CD8-positive, alpha-beta memory T cell (primary cell): ENCODE measurements around the gene IBA57. TPM values are rescaled to one million over a fixed set of nuclear protein-coding genes. Genes with fewer than 3 reads are reported as not detected.
"Not testable (repeated sequence)": the region's sequence is repeated elsewhere in the genome, so short reads cannot be mapped to it uniquely, and the experiment has no call there.

Experiments
- CTCF ChIA-PET: fragments of 350-600 bp; sonication (Branson Sonifier 250); formaldehyde crosslinking; loops from one replicate; lab custom pipeline; 2021; ENCODE audit warnings: antibody characterized with exemption; lab: Charles Lee
- POLR2A ChIA-PET: fragments of 350-600 bp; sonication (Branson Sonifier 250); formaldehyde crosslinking; loops from one replicate; lab custom pipeline; 2021; ENCODE audit warnings: antibody characterized with exemption; lab: Charles Lee
- DNase-seq, 5 donors: peaks; one replicate each; pipeline versions ENCODE4 v3.0.0 to v3.0.0-alpha.2; 2020 to 2022; ENCODE audit warnings: mixed read lengths in 1 of 5
- H3K27ac ChIP-seq: one replicate; pipeline ENCODE4 v1.7.0; 2013; ENCODE audit warnings: low read depth, mild to moderate bottlenecking, low read length, moderate library complexity
- H3K27me3 ChIP-seq: 2 replicates; pipeline ENCODE4 v1.7.0; 2013; ENCODE audit warnings: low read length, mild to moderate bottlenecking; ENCODE audit not compliant: insufficient read depth, poor library complexity, severe bottlenecking
- H3K36me3 ChIP-seq: 2 replicates; pipeline ENCODE4 v1.7.0; 2013; ENCODE audit warnings: mild to moderate bottlenecking, low read length, moderate library complexity; ENCODE audit not compliant: insufficient read depth
- H3K4me1 ChIP-seq: 2 replicates; pipeline ENCODE4 v1.7.0; 2013; ENCODE audit warnings: mild to moderate bottlenecking, low read length, moderate library complexity; ENCODE audit not compliant: insufficient read depth
- H3K4me3 ChIP-seq: 2 replicates; pipeline ENCODE4 v1.7.0; 2013; ENCODE audit warnings: mild to moderate bottlenecking, low read length
- H3K9me3 ChIP-seq: 2 replicates; pipeline ENCODE4 v1.7.0; 2013; ENCODE audit warnings: mild to moderate bottlenecking, low read length
- H3K27ac Mint-ChIP-seq, 8 donors: one replicate each; pipeline ENCODE4 v1.8.0; 2020 to 2021; ENCODE audit warnings: mixed read lengths in 8 of 8, mild to moderate bottlenecking in 6 of 8, inconsistent platforms in 3 of 8, moderate library complexity in 3 of 8
- H3K27me3 Mint-ChIP-seq, 2 donors: one replicate each; pipeline ENCODE4 v1.8.0; 2020 to 2021; ENCODE audit warnings: mixed read lengths in 2 of 2, mild to moderate bottlenecking in 1 of 2, moderate library complexity in 1 of 2
- H3K36me3 Mint-ChIP-seq, 3 donors: one replicate each; pipeline ENCODE4 v1.8.0; 2020 to 2021; ENCODE audit warnings: mixed read lengths in 3 of 3, inconsistent platforms in 1 of 3, mild to moderate bottlenecking in 1 of 3
- H3K4me1 Mint-ChIP-seq, 3 donors: one replicate each; pipeline ENCODE4 v1.8.0; 2020 to 2021; ENCODE audit warnings: mixed read lengths in 3 of 3, inconsistent platforms in 1 of 3, mild to moderate bottlenecking in 1 of 3
- H3K4me3 Mint-ChIP-seq, 7 donors: one replicate each; pipeline ENCODE4 v1.8.0; 2020 to 2021; ENCODE audit warnings: mixed read lengths in 7 of 7, mild to moderate bottlenecking in 6 of 7, moderate library complexity in 4 of 7, inconsistent platforms in 2 of 7
- H3K9me3 Mint-ChIP-seq, 5 donors: one replicate each; pipeline ENCODE4 v1.8.0; 2020 to 2022; ENCODE audit warnings: mixed read lengths in 5 of 5, mild to moderate bottlenecking in 3 of 5, moderate library complexity in 2 of 5, inconsistent platforms in 1 of 5
- polyA plus RNA-seq: library from polyadenylated mRNA; unstranded; fragments of 300-500 nt; fragmentation: Illumina TruSeq; gene quantifications from one replicate; pipeline ENCODE4 v1.2.3, GENCODE V29; 2021
- total RNA-seq, 2 experiments: library from RNA; stranded (reverse); gene quantifications; one replicate each; pipeline ENCODE4 v1.2.3, GENCODE V29; 2021

The IBA57 gene
- total and polyA plus RNA-seq, 3 experiments from 2014 or later, result 5.4 to 13.6 (median 12.6) TPM

DNA sequence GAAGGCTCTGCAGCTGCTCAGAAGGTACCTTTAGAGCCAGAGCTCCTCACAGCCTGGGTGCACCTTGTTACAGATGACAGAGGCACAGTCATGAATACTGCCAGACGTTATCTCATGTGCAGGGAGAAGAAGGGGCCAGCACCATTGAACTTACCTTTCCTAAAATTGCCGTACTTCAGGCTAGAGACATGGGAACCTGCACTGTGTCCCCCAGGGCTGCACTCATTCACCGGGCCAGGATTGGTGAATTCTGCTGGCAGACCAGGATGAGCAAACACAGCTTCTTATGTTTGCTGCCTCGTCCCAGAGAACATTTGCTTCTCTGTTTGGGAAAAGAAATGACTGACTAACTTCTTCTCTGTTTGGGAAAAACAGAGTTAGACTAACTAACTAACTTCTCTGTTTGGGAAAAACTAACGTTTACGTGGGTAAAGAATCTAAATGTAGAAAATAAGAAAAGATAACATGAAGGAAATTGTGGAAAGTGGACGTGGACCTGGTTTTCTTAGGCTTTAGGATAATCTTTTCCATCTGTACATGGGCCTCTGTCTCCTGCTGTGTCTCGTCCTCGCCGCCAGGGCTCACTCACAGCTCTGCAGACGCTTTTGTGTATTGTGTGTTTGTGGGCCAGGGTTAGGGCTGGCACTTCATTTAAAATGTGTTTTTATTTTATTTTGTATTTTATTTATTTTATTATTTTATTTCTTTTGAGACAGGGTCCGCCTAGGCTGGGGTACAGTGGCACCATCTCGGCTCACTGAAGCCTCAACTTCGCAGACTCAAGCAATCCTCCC lies 52.1 kb downstream of the IBA57 start:
- H3K36me3 ChIP-seq, result no peaks in the 10 kb centered on the region
- Mint-ChIP-seq H3K9me3 (no peaks in the 10 kb centered on the region), H3K27me3 (no peaks in the 10 kb centered on the region), H3K27ac (peak overlapping the region in 1 of 8 donors; percentile 87), H3K36me3 (peaks cover 7 to 52% (median 7%) of the 10 kb centered on the region in 3 donors), H3K4me1 (peaks cover 0 to 16% (median 4%) of the 10 kb centered on the region in 3 donors), H3K4me3 (peak overlapping the region in 1 of 7 donors; percentile 16)
- DNase-seq, result no peak
- ChIA-PET CTCF (no interaction called here), POLR2A (no interaction called here)
- no peaks in the 10 kb centered on the region for H3K4me1 ChIP-seq
- no peaks in the 10 kb centered on the region for H3K27me3 ChIP-seq
- no peak overlapping the region for H3K27ac ChIP-seq
- H3K4me3 ChIP-seq, result no peak overlapping the region
- H3K9me3 ChIP-seq, result no peaks in the 10 kb centered on the region

- ChIA-PET CTCF (interaction anchor here (1.4 kb wide), 1 partner anchor 53 kb away, joined by 3 read pairs; the partner anchor contains the start of gene IBA57), POLR2A (no interaction called here)
- Histone ChIP-seq H3K27ac (no peak overlapping the region), H3K4me1 (no peaks in the 10 kb centered on the region), H3K4me3 (no peak overlapping the region), H3K36me3 (no peaks in the 10 kb centered on the region), H3K9me3 (no peaks in the 10 kb centered on the region), H3K27me3 (no peaks in the 10 kb centered on the region)
- H3K9me3 Mint-ChIP-seq, result peaks cover 0 to 1% (median 0%) of the 10 kb centered on the region in 5 donors
- DNase-seq, result no peak
- H3K4me1 Mint-ChIP-seq, result peaks cover 0 to 13% (median 2%) of the 10 kb centered on the region in 3 donors
- no peaks in the 10 kb centered on the region for H3K27me3 Mint-ChIP-seq
- peak overlapping the region in 1 of 8 donors; percentile 59 for H3K27ac Mint-ChIP-seq
- H3K4me3 Mint-ChIP-seq, result no peak overlapping the region
- H3K36me3 Mint-ChIP-seq, result peaks cover 10 to 58% (median 14%) of the 10 kb centered on the region in 3 donors
These were observed 53.1 kb downstream of the IBA57 start for GRCh38 chr1:228218513-228219244.

DNA sequence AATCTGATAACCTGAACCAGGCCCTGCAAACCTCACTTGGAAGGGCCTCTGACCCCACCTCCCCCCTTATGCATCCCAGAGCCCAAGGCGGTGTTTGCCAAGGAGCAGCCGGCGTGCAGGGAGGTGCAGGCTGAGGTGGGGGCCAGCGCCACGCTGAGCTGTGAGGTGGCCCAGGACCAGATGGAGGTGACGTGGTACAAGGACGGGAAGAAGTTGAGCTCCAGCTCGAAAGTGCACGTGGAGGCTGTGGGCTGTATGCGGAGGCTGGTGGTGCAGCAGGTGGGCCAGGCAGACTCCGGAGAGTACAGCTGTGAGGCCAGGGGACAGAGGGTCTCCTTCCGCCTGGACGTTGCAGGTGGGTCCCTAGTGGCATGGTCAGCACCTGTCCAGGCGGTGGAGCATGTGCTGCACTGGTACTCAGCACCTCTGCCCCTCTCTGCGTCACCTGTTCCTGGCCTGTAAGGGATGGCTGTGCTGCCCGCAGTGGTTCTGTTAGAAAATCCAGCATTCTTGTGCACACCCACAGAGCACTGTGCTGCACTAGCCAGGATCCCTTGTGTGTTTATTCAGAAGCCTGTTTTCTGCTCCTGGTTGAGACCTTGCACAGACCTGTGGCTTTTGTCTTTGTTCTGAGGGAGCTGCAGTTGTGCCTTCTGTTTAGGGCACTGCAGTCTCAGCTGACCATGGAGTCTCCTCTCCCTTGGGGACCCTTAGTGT lies 53.8 kb downstream of the IBA57 start:
- POLR2A ChIA-PET, result interaction anchor here (0.6 kb wide), 1 partner anchor 288 kb away, joined by 4 read pairs; no protein-coding TSS in a partner anchor
- CTCF ChIA-PET, result interaction anchor here (1.4 kb wide), 2 partner anchors 54 to 88 kb away, joined by 3 read pairs; partner anchors contain the start of gene IBA57
- no peak for DNase-seq
- peaks cover 0 to 10% (median 2%) of the 10 kb centered on the region in 3 donors for H3K4me1 Mint-ChIP-seq
- H3K27me3 Mint-ChIP-seq, result no peaks in the 10 kb centered on the region
- H3K27ac Mint-ChIP-seq, result no peak overlapping the region
- peaks cover 0 to 3% (median 0%) of the 10 kb centered on the region in 5 donors for H3K9me3 Mint-ChIP-seq
- no peak overlapping the region for H3K4me3 ChIP-seq
- no peaks in the 10 kb centered on the region for H3K27me3 ChIP-seq
- no peak overlapping the region for H3K27ac ChIP-seq
- peaks cover 2% of the 10 kb centered on the region for H3K36me3 ChIP-seq
- H3K9me3 ChIP-seq, result no peaks in the 10 kb centered on the region
- H3K4me1 ChIP-seq, result no peaks in the 10 kb centered on the region
- H3K36me3 Mint-ChIP-seq, result peaks cover 15 to 65% (median 17%) of the 10 kb centered on the region in 3 donors
- H3K4me3 Mint-ChIP-seq, result no peak overlapping the region

DNA sequence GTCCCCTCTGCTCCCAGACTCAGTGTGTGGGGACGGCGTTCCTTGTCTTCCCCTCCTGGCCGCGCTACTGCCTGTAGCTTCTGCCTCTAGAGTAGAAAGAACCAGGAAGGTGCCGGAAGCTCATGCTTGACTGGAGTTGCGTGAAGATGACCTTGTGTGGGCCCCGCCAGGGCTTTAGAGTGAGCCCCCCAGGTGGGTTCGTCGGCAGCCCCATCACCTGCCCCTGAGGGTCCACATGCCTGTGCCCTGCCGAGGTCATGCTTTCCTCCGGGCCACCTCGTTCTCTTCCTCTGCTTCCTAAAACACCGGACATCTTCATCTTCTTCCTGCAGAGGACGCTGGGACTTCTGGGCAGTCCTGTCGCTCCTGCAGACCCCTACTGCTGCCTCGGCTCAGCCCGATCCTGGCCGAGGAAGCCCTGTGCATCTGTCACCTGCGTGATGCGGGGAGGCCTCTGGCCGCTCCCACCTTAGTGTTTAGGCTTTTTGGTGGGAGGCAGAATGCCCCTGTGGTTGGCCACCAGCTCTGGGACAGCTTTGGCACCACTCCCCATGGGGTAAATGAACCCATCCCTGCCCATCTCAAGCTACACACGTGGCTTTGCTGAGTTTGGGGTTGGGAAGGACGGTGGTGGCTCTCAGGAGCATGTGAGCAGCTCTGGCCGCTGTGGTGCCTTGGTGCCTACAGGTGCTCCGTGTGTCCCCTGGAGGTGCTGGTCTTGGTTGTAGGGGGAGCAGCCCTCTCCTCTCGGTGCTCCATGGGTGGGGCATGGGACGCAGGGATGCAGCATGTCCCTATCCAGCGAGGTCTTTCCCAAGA lies 54.6 kb downstream of the IBA57 start:
- no peaks in the 10 kb centered on the region for H3K27me3 Mint-ChIP-seq
- Histone ChIP-seq H3K36me3 (peaks cover 9% of the 10 kb centered on the region), H3K4me1 (no peaks in the 10 kb centered on the region), H3K27me3 (no peaks in the 10 kb centered on the region), H3K4me3 (no peak overlapping the region), H3K27ac (no peak overlapping the region), H3K9me3 (peaks cover 7% of the 10 kb centered on the region)
- H3K4me3 Mint-ChIP-seq, result no peak overlapping the region
- ChIA-PET POLR2A (interaction anchor here (0.6 kb wide), 1 partner anchor 289 kb away, joined by 4 read pairs; no protein-coding TSS in a partner anchor), CTCF (interaction anchor here (1.4 kb wide), 2 partner anchors 55 to 89 kb away, joined by 3 read pairs; partner anchors contain the start of gene IBA57)
- peaks cover 0 to 11% (median 2%) of the 10 kb centered on the region in 5 donors for H3K9me3 Mint-ChIP-seq
- no peak for DNase-seq
- H3K4me1 Mint-ChIP-seq, result peaks cover 0 to 6% (median 2%) of the 10 kb centered on the region in 3 donors
- H3K36me3 Mint-ChIP-seq, result peaks cover 21 to 73% (median 24%) of the 10 kb centered on the region in 3 donors
- H3K27ac Mint-ChIP-seq, result no peak overlapping the region

- CTCF ChIA-PET, H3K27me3 ChIP-seq, H3K4me1 Mint-ChIP-seq, H3K27me3 Mint-ChIP-seq, POLR2A ChIA-PET, H3K4me1 ChIP-seq, H3K36me3 ChIP-seq, H3K27ac ChIP-seq, H3K4me3 ChIP-seq, H3K4me3 Mint-ChIP-seq, H3K9me3 ChIP-seq, H3K27ac Mint-ChIP-seq, DNase-seq: not testable (repeated sequence)
- peaks cover 25 to 81% (median 33%) of the 10 kb centered on the region in 3 donors for H3K36me3 Mint-ChIP-seq
- peaks cover 0 to 11% (median 5%) of the 10 kb centered on the region in 5 donors for H3K9me3 Mint-ChIP-seq
These were observed 55.5 kb downstream of the IBA57 start for GRCh38 chr1:228221097-228221496.

- Mint-ChIP-seq H3K9me3 (peaks cover 0 to 11% (median 5%) of the 10 kb centered on the region in 5 donors), H3K27me3 (no peaks in the 10 kb centered on the region), H3K4me1 (peaks cover 0 to 2% (median 0%) of the 10 kb centered on the region in 3 donors), H3K4me3 (no peak overlapping the region), H3K36me3 (peaks cover 24 to 89% (median 33%) of the 10 kb centered on the region in 3 donors), H3K27ac (no peak overlapping the region)
- H3K4me1 ChIP-seq, result no peaks in the 10 kb centered on the region
- H3K27ac ChIP-seq, result no peak overlapping the region
- peaks cover 7% of the 10 kb centered on the region for H3K9me3 ChIP-seq
- no peak overlapping the region for H3K4me3 ChIP-seq
- CTCF ChIA-PET, result interaction anchor here (1.5 kb wide), 1 partner anchor 91 kb away, joined by 6 read pairs; no protein-coding TSS in a partner anchor
- peaks cover 9% of the 10 kb centered on the region for H3K36me3 ChIP-seq
- H3K27me3 ChIP-seq, result no peaks in the 10 kb centered on the region
- no peak for DNase-seq
- POLR2A ChIA-PET, result no interaction called here
These were observed 56.9 kb downstream of the IBA57 start for GRCh38 chr1:228222548-228222947.
